Fibroblast of lung (primary cell): ENCODE data around the gene GNE. TPM values are rescaled to one million over a fixed set of nuclear protein-coding genes. Genes with fewer than 3 reads are reported as not detected.

Experiments used
- DNase-seq, 2 donors: peaks; one replicate each; pipeline versions ENCODE4 v3.0.0 to v3.0.0-alpha.2; 2010; ENCODE audit warnings: low read depth in 2 of 2
- H2AFZ ChIP-seq: 2 replicates; pipeline ENCODE4 v1.5.1; 2012; ENCODE audit warnings: low read length, control low read depth, inconsistent platforms
- H3K27ac ChIP-seq: 2 replicates; pipeline ENCODE4 v1.5.1; 2011; ENCODE audit warnings: low read length, control low read depth; ENCODE audit not compliant: insufficient read depth
- H3K27me3 ChIP-seq: 2 replicates; pipeline ENCODE4 v1.5.1; 2011; ENCODE audit warnings: mild to moderate bottlenecking, low read length; ENCODE audit not compliant: control insufficient read depth, insufficient read depth
- H3K36me3 ChIP-seq: 2 replicates; pipeline ENCODE4 v1.5.1; 2011; ENCODE audit warnings: low read length; ENCODE audit not compliant: control insufficient read depth, insufficient read depth
- H3K4me1 ChIP-seq: 2 replicates; pipeline ENCODE4 v1.5.1; 2011; ENCODE audit warnings: low read length; ENCODE audit not compliant: control insufficient read depth, insufficient read depth; ENCODE audit errors: extremely low read depth
- H3K4me2 ChIP-seq: 2 replicates; pipeline ENCODE4 v1.5.1; 2011; ENCODE audit warnings: low read length, control low read depth; ENCODE audit not compliant: insufficient read depth; ENCODE audit errors: extremely low read depth
- H3K4me3 ChIP-seq, 4 experiments: fragments of 200-600 bp in 1 of 4; sonication (generic) in 1 of 4; replicated peaks in 1 of 4; 2 replicates each; pipeline ENCODE4 v1.5.1; 2011 to 2016; ENCODE audit warnings: low read length in 4 of 4, low read depth in 3 of 4, mild to moderate bottlenecking in 3 of 4, control low read depth in 2 of 4, inconsistent platforms in 1 of 4, mixed read lengths in 1 of 4; ENCODE audit not compliant: insufficient read depth in 1 of 4; ENCODE audit errors: control extremely low read depth in 1 of 4
- H3K79me2 ChIP-seq: 2 replicates; pipeline ENCODE4 v1.5.1; 2012; ENCODE audit warnings: mild to moderate bottlenecking, low read length, inconsistent platforms; ENCODE audit not compliant: control insufficient read depth, insufficient read depth
- H3K9ac ChIP-seq: 2 replicates; pipeline ENCODE4 v1.5.1; 2011; ENCODE audit warnings: mild to moderate bottlenecking, low read length, control low read depth; ENCODE audit not compliant: insufficient read depth
- H3K9me3 ChIP-seq: 2 replicates; pipeline ENCODE4 v1.5.1; 2012; ENCODE audit warnings: low read depth, low read length; ENCODE audit not compliant: control insufficient read depth, insufficient read depth
- H4K20me1 ChIP-seq: 2 replicates; pipeline ENCODE4 v1.5.1; 2011; ENCODE audit warnings: low read length; ENCODE audit not compliant: control insufficient read depth, insufficient read depth; ENCODE audit errors: extremely low read depth
- CTCF ChIP-seq, 2 donors: IDR thresholded peaks in 1 of 2; conservative IDR thresholded peaks in 1 of 2; 1 replicate in 1 of 2; 2 replicates in 1 of 2; pipeline ENCODE4 v1.5.1; 2011 to 2012; ENCODE audit warnings: low read length in 2 of 2, control low read depth in 1 of 2, inconsistent platforms in 1 of 2, low read depth in 1 of 2, mild to moderate bottlenecking in 1 of 2
- EZH2 ChIP-seq: IDR thresholded peaks from 2 replicates; pipeline ENCODE4 v1.5.1; 2012; ENCODE audit warnings: low read length, control low read depth, mild to moderate bottlenecking; ENCODE audit errors: missing control alignments
- polyA plus RNA-seq, 2 donors: library from polyadenylated mRNA; depleted of rRNA in 1 of 2; stranded (reverse) in 1 of 2; unstranded in 1 of 2; fragments of >200 nt; gene quantifications; 2 replicates each; pipeline ENCODE4 v1.2.1, GENCODE V29; 2011 to 2012; ENCODE audit warnings: missing spikeins in 1 of 2
- total RNA-seq: library from RNA; depleted of rRNA; stranded (reverse); fragments of >200 nt; gene quantifications from 2 replicates; pipeline ENCODE4 v1.2.1, GENCODE V29; 2014

The GNE gene
- total and polyA plus RNA-seq, 2 donors (not counting 1 experiment from before 2014, with no cell fraction given), result 22.1 to 31.2 TPM

- Histone ChIP-seq H3K4me3 (no peak overlapping the region), H3K9me3 (no peaks in the 10 kb centered on the region), H3K36me3 (peaks cover 24% of the 10 kb centered on the region), H2AFZ (no peak overlapping the region), H3K27ac (no peak overlapping the region), H4K20me1 (no peaks in the 10 kb centered on the region), H3K4me1 (peaks cover 2% of the 10 kb centered on the region), H3K9ac (no peak overlapping the region), H3K4me2 (no peak overlapping the region), H3K27me3 (no peaks in the 10 kb centered on the region), H3K79me2 (peaks cover 41% of the 10 kb centered on the region)
- TF ChIP-seq EZH2 (no peak), CTCF (conservative IDR thresholded peaks at IDR 0.05 in 1 of 2, IDR thresholded peaks at IDR 0.05 in 1 of 2; ENCODE audit: low read depth in 1 of 2, low read length in 2 of 2) (no peak)
- DNase-seq, result no peak
Measured at GRCh38 chr9:36213989-36214388, 44.3 kb downstream of the GNE start.

GRCh38 chr9:36213387-36213786 lies 44.9 kb downstream of the GNE start:
- H4K20me1 ChIP-seq, result no peaks in the 10 kb centered on the region
- H3K4me1 ChIP-seq, result peaks cover 5% of the 10 kb centered on the region
- no peak overlapping the region for H3K9ac ChIP-seq
- TF ChIP-seq CTCF (conservative IDR thresholded peaks at IDR 0.05 in 1 of 2, IDR thresholded peaks at IDR 0.05 in 1 of 2; ENCODE audit: low read depth in 1 of 2, low read length in 2 of 2) (no peak), EZH2 (no peak)
- peaks cover 24% of the 10 kb centered on the region for H3K36me3 ChIP-seq
- no peak overlapping the region for H2AFZ ChIP-seq
- no peaks in the 10 kb centered on the region for H3K27me3 ChIP-seq
- H3K4me2 ChIP-seq, result no peak overlapping the region
- H3K4me3 ChIP-seq, result no peak overlapping the region
- no peaks in the 10 kb centered on the region for H3K9me3 ChIP-seq
- peaks cover 47% of the 10 kb centered on the region for H3K79me2 ChIP-seq
- DNase-seq, result no peak
- no peak overlapping the region for H3K27ac ChIP-seq

GRCh38 chr9:36211510-36211909 lies 46.7 kb downstream of the GNE start:
- TF ChIP-seq EZH2 (no peak), CTCF (conservative IDR thresholded peaks at IDR 0.05 in 1 of 2, IDR thresholded peaks at IDR 0.05 in 1 of 2; ENCODE audit: low read depth in 1 of 2, low read length in 2 of 2) (no peak)
- Histone ChIP-seq H3K4me3 (no peak overlapping the region), H3K4me2 (no peak overlapping the region), H3K36me3 (peaks cover 16% of the 10 kb centered on the region), H3K79me2 (peaks cover 61% of the 10 kb centered on the region), H3K9ac (no peak overlapping the region), H2AFZ (no peak overlapping the region), H3K27ac (no peak overlapping the region), H4K20me1 (no peaks in the 10 kb centered on the region), H3K27me3 (no peaks in the 10 kb centered on the region), H3K9me3 (no peaks in the 10 kb centered on the region), H3K4me1 (peaks cover 21% of the 10 kb centered on the region)
- DNase-seq, result no peak
